Measurements from ENCODE around the gene PLET1. TPM values are rescaled to one million over a fixed set of nuclear protein-coding genes. Genes with fewer than 3 reads are reported as not detected.

The PLET1 gene
- total and polyA plus RNA-seq, 9 of the 15 experiments (the other 6 are each of a cell fraction or from before 2014, with no cell fraction given) = not detected

- TF ChIP-seq PCBP1 (IDR thresholded peaks at IDR 0.05; ENCODE audit: low read depth, low read length, poor library complexity, severe bottlenecking) = no peak
- TF ChIP-seq, protein P1, sequence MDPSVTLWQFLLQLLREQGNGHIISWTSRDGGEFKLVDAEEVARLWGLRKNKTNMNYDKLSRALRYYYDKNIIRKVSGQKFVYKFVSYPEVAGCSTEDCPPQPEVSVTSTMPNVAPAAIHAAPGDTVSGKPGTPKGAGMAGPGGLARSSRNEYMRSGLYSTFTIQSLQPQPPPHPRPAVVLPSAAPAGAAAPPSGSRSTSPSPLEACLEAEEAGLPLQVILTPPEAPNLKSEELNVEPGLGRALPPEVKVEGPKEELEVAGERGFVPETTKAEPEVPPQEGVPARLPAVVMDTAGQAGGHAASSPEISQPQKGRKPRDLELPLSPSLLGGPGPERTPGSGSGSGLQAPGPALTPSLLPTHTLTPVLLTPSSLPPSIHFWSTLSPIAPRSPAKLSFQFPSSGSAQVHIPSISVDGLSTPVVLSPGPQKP (CRISPR knock-in tag; IDR thresholded peaks at IDR 0.05) = no peak
- no peak for TF ChIP-seq HDAC6 (IDR thresholded peaks at IDR 0.05; ENCODE audit: low read depth, low read length)
- no peak for TF ChIP-seq HMGXB4 (CRISPR knock-in tag; IDR thresholded peaks at IDR 0.05)
- no peak for TF ChIP-seq HDAC2 (IDR thresholded peaks at IDR 0.05)
- TF ChIP-seq NBN (IDR thresholded peaks at IDR 0.05; ENCODE audit: low read depth) = no peak
- TF ChIP-seq, protein P2, sequence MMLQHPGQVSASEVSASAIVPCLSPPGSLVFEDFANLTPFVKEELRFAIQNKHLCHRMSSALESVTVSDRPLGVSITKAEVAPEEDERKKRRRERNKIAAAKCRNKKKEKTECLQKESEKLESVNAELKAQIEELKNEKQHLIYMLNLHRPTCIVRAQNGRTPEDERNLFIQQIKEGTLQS (IDR thresholded peaks at IDR 0.05) = no peak
- TF ChIP-seq, protein P2 (CRISPR knock-in tag; conservative IDR thresholded peaks at IDR 0.05) = no peak
- peak; percentile 32; the same call in 1 of the 2 replicates for TF ChIP-seq CBX1 (IDR thresholded peaks at IDR 0.05; ENCODE audit: low read depth)
- no peak for TF ChIP-seq ARID1B (IDR thresholded peaks at IDR 0.05)
- no peak for TF ChIP-seq SNIP1 (IDR thresholded peaks at IDR 0.05; ENCODE audit: low read depth)
- no peak for TF ChIP-seq ZNF354B (CRISPR knock-in tag; IDR thresholded peaks at IDR 0.05)
- TF ChIP-seq, protein P3, sequence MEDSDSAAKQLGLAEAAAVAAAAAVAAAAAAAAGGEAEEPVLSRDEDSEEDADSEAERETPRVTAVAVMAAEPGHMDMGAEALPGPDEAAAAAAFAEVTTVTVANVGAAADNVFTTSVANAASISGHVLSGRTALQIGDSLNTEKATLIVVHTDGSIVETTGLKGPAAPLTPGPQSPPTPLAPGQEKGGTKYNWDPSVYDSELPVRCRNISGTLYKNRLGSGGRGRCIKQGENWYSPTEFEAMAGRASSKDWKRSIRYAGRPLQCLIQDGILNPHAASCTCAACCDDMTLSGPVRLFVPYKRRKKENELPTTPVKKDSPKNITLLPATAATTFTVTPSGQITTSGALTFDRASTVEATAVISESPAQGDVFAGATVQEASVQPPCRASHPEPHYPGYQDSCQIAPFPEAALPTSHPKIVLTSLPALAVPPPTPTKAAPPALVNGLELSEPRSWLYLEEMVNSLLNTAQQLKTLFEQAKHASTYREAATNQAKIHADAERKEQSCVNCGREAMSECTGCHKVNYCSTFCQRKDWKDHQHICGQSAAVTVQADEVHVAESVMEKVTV (CRISPR knock-in tag; IDR thresholded peaks at IDR 0.05) = peak; percentile 42; the same call in 1 of the 2 replicates
- TF ChIP-seq, protein P4, sequence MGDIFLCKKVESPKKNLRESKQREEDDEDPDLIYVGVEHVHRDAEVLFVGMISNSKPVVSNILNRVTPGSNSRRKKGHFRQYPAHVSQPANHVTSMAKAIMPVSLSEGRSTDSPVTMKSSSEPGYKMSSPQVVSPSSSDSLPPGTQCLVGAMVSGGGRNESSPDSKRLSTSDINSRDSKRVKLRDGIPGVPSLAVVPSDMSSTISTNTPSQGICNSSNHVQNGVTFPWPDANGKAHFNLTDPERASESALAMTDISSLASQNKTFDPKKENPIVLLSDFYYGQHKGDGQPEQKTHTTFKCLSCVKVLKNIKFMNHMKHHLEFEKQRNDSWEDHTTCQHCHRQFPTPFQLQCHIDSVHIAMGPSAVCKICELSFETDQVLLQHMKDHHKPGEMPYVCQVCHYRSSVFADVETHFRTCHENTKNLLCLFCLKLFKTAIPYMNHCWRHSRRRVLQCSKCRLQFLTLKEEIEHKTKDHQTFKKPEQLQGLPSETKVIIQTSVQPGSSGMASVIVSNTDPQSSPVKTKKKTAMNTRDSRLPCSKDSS (IDR thresholded peaks at IDR 0.05; ENCODE audit: low read depth, partially characterized antibody) = no peak
- TF ChIP-seq ZNF518B (CRISPR knock-in tag; IDR thresholded peaks at IDR 0.05) = no peak
- no peak for TF ChIP-seq NCOR1 (IDR thresholded peaks at IDR 0.05)
These were observed 29.2 kb upstream of the PLET1 start (continued) for GRCh38 chr11:112289588-112290492.
